T follicular helper cell (primary cell): ENCODE measurements around the gene BFSP1.

Experiments used
- DNase-seq: peaks from one replicate; pipeline ENCODE4 v3.0.0-alpha.2; 2020; ENCODE audit warnings: low read depth

Gene BFSP1

GRCh38 chr20:17557675-17558006 lies 26.5 kb upstream of the BFSP1 start:
- no peak for DNase-seq

GRCh38 chr20:17556837-17557674 lies 25.9 kb upstream of the BFSP1 start:
- DNase-seq = no peak

GRCh38 chr20:17555106-17555505 lies 23.9 kb upstream of the BFSP1 start:
- no peak for DNase-seq

GRCh38 chr20:17549131-17549530 lies 18.0 kb upstream of the BFSP1 start:
- DNase-seq = no peak

GRCh38 chr20:17545127-17545526 lies 13.9 kb upstream of the BFSP1 start:
- DNase-seq = no peak

- no peak for DNase-seq
Measured at GRCh38 chr20:17543531-17544131, 12.5 kb upstream of the BFSP1 start.

- no peak for DNase-seq
Measured at GRCh38 chr20:17542993-17543412, 11.8 kb upstream of the BFSP1 start.

- no peak for DNase-seq
Measured at GRCh38 chr20:17542481-17542880, 11.3 kb upstream of the BFSP1 start.

GRCh38 chr20:17541996-17542395 lies 10.8 kb upstream of the BFSP1 start:
- no peak for DNase-seq

- DNase-seq = no peak
Measured at GRCh38 chr20:17541596-17541995, 10.4 kb upstream of the BFSP1 start.

- no peak for DNase-seq
Measured at GRCh38 chr20:17538517-17539170, 7.5 kb upstream of the BFSP1 start.

GRCh38 chr20:17537959-17538358 lies 6.8 kb upstream of the BFSP1 start:
- no peak for DNase-seq

- peak; percentile 31 for DNase-seq
Measured at GRCh38 chr20:17536944-17537444, 5.8 kb upstream of the BFSP1 start.

- no peak for DNase-seq
Measured at GRCh38 chr20:17534077-17534476, 2.9 kb upstream of the BFSP1 start.

- no peak for DNase-seq
Measured at GRCh38 chr20:17533396-17533795, 2.2 kb upstream of the BFSP1 start.

GRCh38 chr20:17531665-17532025 lies 466 bp upstream of the BFSP1 start:
- no peak for DNase-seq

GRCh38 chr20:17530153-17530552 lies 1.0 kb downstream of the BFSP1 start:
- DNase-seq = no peak

- no peak for DNase-seq
Measured at GRCh38 chr20:17529586-17529985, 1.6 kb downstream of the BFSP1 start.

- DNase-seq = no peak
Measured at GRCh38 chr20:17525650-17526049, 5.5 kb downstream of the BFSP1 start.

- no peak for DNase-seq
Measured at GRCh38 chr20:17525132-17525531, 6.0 kb downstream of the BFSP1 start.

- DNase-seq = no peak
Measured at GRCh38 chr20:17524560-17524959, 6.6 kb downstream of the BFSP1 start.

- no peak for DNase-seq
Measured at GRCh38 chr20:17523326-17523725, 7.9 kb downstream of the BFSP1 start.

- no peak for DNase-seq
Measured at GRCh38 chr20:17522528-17522927, 8.7 kb downstream of the BFSP1 start.
